ENCODE measurements around the gene PORCN. TPM values are rescaled to one million over a fixed set of nuclear protein-coding genes. Genes with fewer than 3 reads are reported as not detected.

PORCN gene
- total RNA-seq, 2 donors from 2014 or later: 51.1 to 54.4 TPM

GRCh38 chrX:48466696-48467095 lies 42.1 kb upstream of the PORCN start:
- Histone ChIP-seq H3K36me3 (ENCODE audit: control insufficient read depth, insufficient read depth, low read length) (peaks cover 37% of the 10 kb centered on the region), H3K27ac (ENCODE audit: low read depth, low read length) (no peak overlapping the region), H3K9ac (ENCODE audit: extremely low read depth, low read length, poor library complexity, severe bottlenecking) (no peak overlapping the region), H3K4me1 (ENCODE audit: control insufficient read depth, insufficient read depth, low read length) (no peaks in the 10 kb centered on the region), H3K27me3 (ENCODE audit: control insufficient read depth, insufficient read depth, low read length, poor library complexity, severe bottlenecking) (no peaks in the 10 kb centered on the region), H3K4me3 (ENCODE audit: low read length) (peak overlapping the region; percentile 85), H3K9me3 (ENCODE audit: control insufficient read depth, low read length) (no peaks in the 10 kb centered on the region)
- TF ChIP-seq CTCF (conservative IDR thresholded peaks at IDR 0.05): peak; percentile 57
- Mint-ChIP-seq H3K9me3 (peaks cover 79% of the 10 kb centered on the region), H3K4me1 (peaks cover 18% of the 10 kb centered on the region), H3K27ac (no peak overlapping the region), H3K36me3 (ENCODE audit: low read depth) (peaks cover 31% of the 10 kb centered on the region), H3K4me3 (peak overlapping the region; percentile 79), H3K27me3 (ENCODE audit: insufficient read depth) (no peaks in the 10 kb centered on the region)
- 94% methylated on average over 10 of the region's 10 CpGs; no CpG with 5 or more reads in 1 of the 2 experiments for WGBS, 2 experiments (ENCODE audit: insufficient coverage in 1 of 2, insufficient read length in 1 of 2)
- peak; percentile 63 for DNase-seq

GRCh38 chrX:48467281-48467761 lies 41.5 kb upstream of the PORCN start:
- no peaks in the 10 kb centered on the region for H3K9me3 ChIP-seq (ENCODE audit: control insufficient read depth, low read length)
- Mint-ChIP-seq H3K9me3 (peaks cover 78% of the 10 kb centered on the region), H3K36me3 (ENCODE audit: low read depth) (peaks cover 28% of the 10 kb centered on the region), H3K4me1 (peaks cover 18% of the 10 kb centered on the region), H3K27ac (no peak overlapping the region), H3K4me3 (peak overlapping the region; percentile 79), H3K27me3 (ENCODE audit: insufficient read depth) (no peaks in the 10 kb centered on the region)
- no peak for DNase-seq
- H3K27me3 ChIP-seq (ENCODE audit: control insufficient read depth, insufficient read depth, low read length, poor library complexity, severe bottlenecking): no peaks in the 10 kb centered on the region
- H3K9ac ChIP-seq (ENCODE audit: extremely low read depth, low read length, poor library complexity, severe bottlenecking): peak overlapping the region; percentile 44
- no peak for TF ChIP-seq CTCF (conservative IDR thresholded peaks at IDR 0.05)
- H3K36me3 ChIP-seq (ENCODE audit: control insufficient read depth, insufficient read depth, low read length): peaks cover 33% of the 10 kb centered on the region
- 44 to 68% methylated on average over 3 to 8 of the region's 10 CpGs for WGBS, 2 experiments (ENCODE audit: insufficient coverage in 1 of 2, insufficient read length in 1 of 2)
- H3K4me1 ChIP-seq (ENCODE audit: control insufficient read depth, insufficient read depth, low read length): no peaks in the 10 kb centered on the region
- H3K27ac ChIP-seq (ENCODE audit: low read depth, low read length): no peak overlapping the region
- H3K4me3 ChIP-seq (ENCODE audit: low read length): peak overlapping the region; percentile 85

DNA sequence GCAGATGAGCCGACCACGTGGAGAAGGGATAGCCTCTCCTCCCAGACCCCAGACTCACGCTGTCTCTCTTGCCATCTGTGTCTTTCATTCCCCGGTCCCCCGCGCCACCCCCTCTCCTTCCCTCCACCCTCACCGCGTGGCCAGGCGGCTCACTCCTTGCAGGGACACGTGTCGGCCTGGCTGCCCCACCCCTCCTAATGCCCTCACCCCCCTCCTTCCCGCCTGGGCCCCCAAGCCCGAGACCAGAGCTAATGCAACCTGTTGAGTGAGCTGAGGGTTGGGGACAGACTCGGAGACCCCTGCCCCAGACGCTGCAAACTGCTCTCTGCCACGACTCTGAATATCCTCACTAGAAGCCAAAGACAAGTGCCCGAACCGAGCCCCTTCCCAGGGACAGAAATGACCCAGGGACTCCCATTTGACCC lies 40.5 kb upstream of the PORCN start:
- Histone ChIP-seq H3K9ac (ENCODE audit: extremely low read depth, low read length, poor library complexity, severe bottlenecking) (peak overlapping the region; percentile 59), H3K36me3 (ENCODE audit: control insufficient read depth, insufficient read depth, low read length) (peaks cover 25% of the 10 kb centered on the region), H3K27me3 (ENCODE audit: control insufficient read depth, insufficient read depth, low read length, poor library complexity, severe bottlenecking) (no peaks in the 10 kb centered on the region), H3K4me1 (ENCODE audit: control insufficient read depth, insufficient read depth, low read length) (peaks cover under 1% of the 10 kb centered on the region), H3K27ac (ENCODE audit: low read depth, low read length) (no peak overlapping the region), H3K9me3 (ENCODE audit: control insufficient read depth, low read length) (no peaks in the 10 kb centered on the region), H3K4me3 (ENCODE audit: low read length) (peak overlapping the region; percentile 85)
- Mint-ChIP-seq H3K4me1 (peaks cover 20% of the 10 kb centered on the region), H3K27me3 (ENCODE audit: insufficient read depth) (no peaks in the 10 kb centered on the region), H3K27ac (no peak overlapping the region), H3K4me3 (peak overlapping the region; percentile 79), H3K36me3 (ENCODE audit: low read depth) (peaks cover 20% of the 10 kb centered on the region), H3K9me3 (peaks cover 75% of the 10 kb centered on the region)
- DNase-seq: peak; percentile 50
- no peak for TF ChIP-seq CTCF (conservative IDR thresholded peaks at IDR 0.05)
- 4% methylated on average over 9 of the region's 18 CpGs; no CpG with 5 or more reads in 1 of the 2 experiments for WGBS, 2 experiments (ENCODE audit: insufficient coverage in 1 of 2, insufficient read length in 1 of 2)

Data from endodermal cell (in vitro differentiated cells).